ENCODE results near the gene MKKS.

Gene MKKS

GRCh38 chr20:10352934-10353824 lies 80.8 kb downstream of the MKKS start:
- TF ChIP-seq CTCF (IDR thresholded peaks at IDR 0.05): no peak
- Histone ChIP-seq H3K27me3 (no peaks in the 10 kb centered on the region), H3K4me3 (ENCODE audit: low read depth in 1 of 2, low read length in 1 of 2) (no peak overlapping the region), H3K27ac (no peak overlapping the region), H3K9me3 (peaks cover 4% of the 10 kb centered on the region), H3K4me1 (ENCODE audit: control insufficient read depth in 1 of 2, insufficient read depth in 1 of 2, low read depth in 1 of 2, low read length in 1 of 2) (no peaks in the 10 kb centered on the region), H3K36me3 (no peaks in the 10 kb centered on the region)
